GM19452 (cell line): ENCODE results near the gene FMN2.
A peak's percentile ranks its signal among the peaks of the same experiment; 100 is the strongest.
"Not testable (repeated sequence)": the region's sequence is repeated elsewhere in the genome, so short reads cannot be mapped to it uniquely, and the experiment has no call there.

Experiments used
- ATAC-seq: cut with Tn5 transposase; IDR thresholded peaks from one replicate; pipeline ENCODE4 v1.9.1; 2021; ENCODE audit not compliant: unreplicated experiment

The FMN2 gene

GRCh38 chr1:240136402-240136801 lies 44.7 kb downstream of the FMN2 start:
- no peak for ATAC-seq

- no peak for ATAC-seq
These were observed 47.2 kb downstream of the FMN2 start for GRCh38 chr1:240138867-240139266.

DNA sequence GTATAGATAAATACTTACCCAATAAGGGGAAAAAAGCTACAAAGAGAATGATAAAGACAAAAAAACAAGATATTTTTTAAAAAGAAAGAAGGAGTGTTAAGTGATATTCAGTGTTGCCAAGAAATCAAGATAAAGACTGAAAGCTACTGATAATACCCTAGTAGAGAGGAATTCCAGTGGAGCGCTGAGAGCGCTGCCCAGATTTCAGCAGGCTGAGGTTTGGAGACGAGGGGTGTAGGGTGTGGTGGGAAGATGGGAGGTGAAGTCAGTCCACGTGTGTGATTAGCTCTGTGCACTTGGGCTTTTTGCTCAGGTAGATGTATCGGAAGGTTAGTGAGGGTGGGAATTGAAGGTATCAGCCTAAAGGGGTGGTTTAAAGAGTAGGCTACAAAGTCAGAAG lies 47.8 kb downstream of the FMN2 start:
- ATAC-seq, result no peak

GRCh38 chr1:240145120-240145519 lies 53.4 kb downstream of the FMN2 start:
- ATAC-seq, result no peak

DNA sequence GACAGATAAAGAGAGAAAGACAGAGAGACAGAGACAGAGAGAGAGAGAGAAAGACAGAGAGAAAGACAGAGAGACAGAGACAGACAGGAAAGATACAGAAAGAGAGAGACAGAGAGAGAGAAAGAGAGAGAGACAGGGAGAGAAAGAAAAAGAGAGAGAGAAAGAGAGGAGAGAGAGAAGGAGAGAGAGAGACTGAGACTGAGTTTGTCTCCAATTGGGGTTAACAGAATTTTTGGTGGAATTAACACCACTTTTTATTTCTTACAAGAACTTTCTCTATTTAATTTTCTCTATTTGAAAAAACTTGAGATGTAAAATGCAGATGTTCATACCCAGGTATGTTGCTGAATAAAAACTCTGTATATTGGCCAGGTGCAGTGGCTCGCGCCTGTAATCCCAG lies 56.6 kb downstream of the FMN2 start:
- ATAC-seq, result no peak

DNA sequence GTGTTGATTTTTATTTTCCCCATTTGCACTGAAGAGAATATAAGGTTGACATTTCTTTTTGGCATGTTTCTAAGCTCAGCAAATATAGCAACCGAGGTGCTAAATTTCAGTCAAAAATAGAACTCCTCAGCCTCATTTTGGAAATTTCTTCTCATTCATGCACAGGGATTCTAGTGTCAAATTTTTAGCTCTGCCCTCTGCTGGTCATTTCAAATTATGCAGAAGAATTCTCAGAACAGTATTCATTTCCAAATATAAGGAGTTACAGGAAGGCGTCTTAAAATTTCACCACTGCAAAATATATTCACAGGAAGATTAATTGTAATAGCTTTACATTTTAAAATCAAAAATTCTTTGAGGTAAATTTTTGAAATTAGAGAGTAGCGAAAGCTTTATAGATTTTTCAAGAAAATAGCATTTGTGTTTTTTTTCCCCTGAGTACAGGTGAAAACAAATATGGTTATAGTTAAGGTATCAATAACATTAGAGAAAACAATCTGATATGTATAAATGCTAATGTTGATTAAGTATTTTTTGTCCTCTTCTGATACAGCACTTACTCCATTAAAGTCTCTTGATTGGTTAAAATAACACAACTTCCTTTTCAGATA lies 57.9 kb downstream of the FMN2 start:
- peak; percentile 55 for ATAC-seq

DNA sequence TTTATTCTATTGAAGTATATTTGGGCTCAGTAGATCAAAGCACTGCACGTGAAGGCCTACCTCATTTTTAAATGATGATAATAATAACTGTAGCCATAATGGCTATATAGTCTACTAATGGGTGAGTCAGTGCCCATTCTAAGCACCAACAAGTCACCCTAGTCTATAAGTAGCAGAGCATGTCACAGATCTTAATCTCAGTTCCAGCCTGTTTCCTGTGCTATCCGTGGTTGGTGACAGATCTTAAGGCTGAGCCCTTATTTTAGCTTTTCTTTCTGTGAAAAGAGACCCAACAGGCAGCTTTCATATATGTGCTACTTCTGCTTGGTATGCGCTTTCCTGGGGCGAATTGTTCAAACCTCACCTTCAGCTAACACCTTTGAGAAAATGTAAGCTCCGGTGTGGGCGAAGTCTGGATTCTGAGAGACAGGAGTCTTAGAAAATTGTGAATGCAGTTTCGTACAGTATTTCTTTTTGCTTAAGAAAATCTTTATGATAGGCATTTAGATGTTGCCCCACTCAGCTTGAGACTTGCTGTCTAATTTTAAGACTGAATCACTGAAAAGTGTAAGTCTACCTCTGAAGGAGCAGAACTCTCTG lies 59.6 kb downstream of the FMN2 start:
- ATAC-seq, result no peak

GRCh38 chr1:240152611-240153297 lies 61.1 kb downstream of the FMN2 start:
- no peak for ATAC-seq

DNA sequence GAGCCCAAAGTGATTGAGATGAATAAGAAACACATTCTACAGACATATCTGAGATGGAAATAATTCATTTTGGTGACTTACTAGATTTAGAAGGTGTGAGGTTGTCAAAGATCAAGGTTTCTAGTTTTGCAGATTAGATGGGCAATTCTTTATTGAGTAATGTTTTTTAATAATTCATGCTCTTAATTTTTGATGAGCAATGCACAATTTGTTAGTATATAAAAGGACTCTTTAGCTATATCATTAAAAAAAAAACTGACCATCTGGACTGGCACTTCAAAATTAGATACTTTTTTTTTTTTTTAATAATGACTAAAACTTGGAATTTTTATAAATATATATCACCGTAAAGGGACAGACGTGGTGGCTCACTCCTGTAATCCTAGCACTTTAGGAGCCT lies 63.9 kb downstream of the FMN2 start:
- no peak for ATAC-seq

GRCh38 chr1:240164742-240165141 lies 73.1 kb downstream of the FMN2 start:
- no peak for ATAC-seq

DNA sequence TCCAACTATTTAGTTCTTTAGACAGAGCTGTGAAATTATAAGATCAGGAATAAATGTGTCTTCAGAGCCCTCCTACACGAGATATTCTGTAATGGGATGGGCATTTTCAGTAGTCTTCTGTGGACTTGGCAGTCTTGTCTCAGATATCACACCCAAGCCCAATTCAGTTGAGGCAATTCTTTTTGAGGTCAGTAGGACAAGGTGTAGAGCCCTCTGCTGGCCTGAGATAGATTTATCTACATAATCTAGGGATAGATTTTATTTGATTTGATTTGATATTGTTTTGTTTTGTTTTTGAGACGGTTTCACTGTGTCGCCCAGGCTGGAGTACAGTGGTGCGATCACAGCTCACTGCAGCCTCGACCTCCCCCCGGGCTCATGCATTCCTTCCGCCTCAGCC lies 77.5 kb downstream of the FMN2 start:
- no peak for ATAC-seq

- no peak for ATAC-seq
These were observed 78.6 kb downstream of the FMN2 start for GRCh38 chr1:240170266-240170665.

DNA sequence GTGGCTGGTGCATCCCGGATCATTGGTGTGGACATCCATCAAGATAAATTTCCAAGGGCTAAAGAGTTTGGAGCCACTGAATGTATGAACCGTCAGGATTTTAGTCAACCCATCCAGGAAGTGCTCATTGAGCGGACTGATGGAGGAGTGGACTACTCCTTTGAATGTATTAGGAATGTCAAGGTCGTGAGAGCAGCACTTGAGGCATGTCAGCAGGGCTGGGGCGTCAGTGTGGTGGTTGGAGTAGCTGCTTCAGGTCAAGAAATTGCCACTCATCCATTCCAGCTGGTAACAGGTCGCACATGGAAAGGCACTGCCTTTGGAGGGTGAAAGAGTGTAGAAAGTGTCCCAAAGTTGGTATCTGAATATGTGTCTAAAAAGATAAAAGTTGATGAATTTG lies 79.1 kb downstream of the FMN2 start:
- ATAC-seq, result no peak

DNA sequence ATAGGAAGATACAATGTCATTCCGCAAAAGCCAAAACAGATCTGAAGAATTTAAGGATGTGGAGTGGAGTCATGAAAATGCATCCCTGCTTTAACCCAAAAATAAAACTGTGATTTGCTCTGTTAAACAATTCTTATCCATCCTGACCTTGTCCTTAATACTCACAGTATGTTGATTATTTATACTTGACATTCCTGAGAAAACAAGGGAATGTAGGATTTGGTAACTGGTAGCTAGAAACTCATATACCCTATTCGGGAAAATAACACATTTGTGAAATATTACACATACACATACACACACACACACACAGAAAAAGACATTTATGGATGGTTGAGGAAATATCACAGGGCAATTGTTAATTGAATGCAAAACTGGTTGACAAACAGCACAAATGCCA lies 80.2 kb downstream of the FMN2 start:
- ATAC-seq, result no peak

GRCh38 chr1:240173836-240174235 lies 82.2 kb downstream of the FMN2 start:
- no peak for ATAC-seq

DNA sequence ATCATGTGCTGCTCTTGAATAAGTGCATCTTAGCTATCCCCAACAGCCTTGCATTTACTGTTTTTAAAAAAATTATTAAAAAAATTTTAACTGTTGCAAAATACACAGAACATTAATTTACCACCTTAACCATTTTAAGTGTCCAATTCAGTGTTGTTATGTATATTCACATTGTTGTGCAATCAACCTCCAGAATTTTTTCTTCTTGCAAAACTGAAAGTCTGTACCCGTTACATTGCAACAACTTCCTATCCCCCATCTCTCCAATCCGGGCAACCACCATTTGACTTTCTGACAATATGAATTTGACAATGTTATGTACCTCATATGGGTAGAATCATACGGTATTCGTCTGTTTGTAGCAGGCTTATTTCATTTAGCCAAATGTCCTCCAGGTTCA lies 83.1 kb downstream of the FMN2 start:
- ATAC-seq, result no peak

DNA sequence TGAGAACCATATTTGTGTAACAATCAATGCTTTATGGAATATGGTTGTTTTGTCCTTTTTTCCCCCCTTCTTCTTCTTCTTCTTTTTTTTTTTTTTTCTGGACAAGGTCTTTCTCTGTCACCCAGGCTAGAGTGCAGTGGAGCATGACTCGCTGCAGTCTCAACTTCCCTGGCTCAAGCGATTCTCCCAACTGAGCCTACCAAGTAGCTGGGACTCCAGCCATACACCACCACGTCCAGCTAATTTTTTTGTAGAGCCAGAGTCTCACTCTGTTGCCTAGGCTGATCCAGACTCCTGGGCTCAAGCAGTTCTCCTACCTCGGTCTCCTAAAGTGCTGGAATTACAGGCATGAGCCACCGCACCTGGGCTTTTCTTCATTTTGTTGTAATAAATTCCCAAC lies 86.7 kb downstream of the FMN2 start:
- ATAC-seq, result no peak

DNA sequence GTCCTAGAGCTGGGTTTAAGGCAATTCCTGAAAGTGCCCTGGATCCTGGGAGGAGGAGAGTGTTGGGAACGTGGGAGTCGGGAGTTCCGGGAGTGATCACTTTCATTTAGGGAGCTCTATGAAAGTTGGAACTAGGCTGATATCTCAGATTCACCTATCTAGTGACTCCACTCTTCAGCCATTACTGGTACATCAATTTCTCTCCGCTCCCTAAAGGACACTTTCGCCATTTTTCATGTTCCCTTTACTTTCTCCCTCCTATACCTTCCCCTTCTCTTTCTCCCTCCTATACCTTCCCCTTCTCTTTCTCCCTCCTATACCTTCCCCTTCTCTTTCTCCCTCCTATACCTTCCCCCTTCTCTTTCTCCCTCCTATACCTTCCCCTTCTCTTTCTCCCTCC lies 93.0 kb downstream of the FMN2 start:
- not testable (repeated sequence) for ATAC-seq

GRCh38 chr1:240188139-240188538 lies 96.5 kb downstream of the FMN2 start:
- ATAC-seq, result no peak

DNA sequence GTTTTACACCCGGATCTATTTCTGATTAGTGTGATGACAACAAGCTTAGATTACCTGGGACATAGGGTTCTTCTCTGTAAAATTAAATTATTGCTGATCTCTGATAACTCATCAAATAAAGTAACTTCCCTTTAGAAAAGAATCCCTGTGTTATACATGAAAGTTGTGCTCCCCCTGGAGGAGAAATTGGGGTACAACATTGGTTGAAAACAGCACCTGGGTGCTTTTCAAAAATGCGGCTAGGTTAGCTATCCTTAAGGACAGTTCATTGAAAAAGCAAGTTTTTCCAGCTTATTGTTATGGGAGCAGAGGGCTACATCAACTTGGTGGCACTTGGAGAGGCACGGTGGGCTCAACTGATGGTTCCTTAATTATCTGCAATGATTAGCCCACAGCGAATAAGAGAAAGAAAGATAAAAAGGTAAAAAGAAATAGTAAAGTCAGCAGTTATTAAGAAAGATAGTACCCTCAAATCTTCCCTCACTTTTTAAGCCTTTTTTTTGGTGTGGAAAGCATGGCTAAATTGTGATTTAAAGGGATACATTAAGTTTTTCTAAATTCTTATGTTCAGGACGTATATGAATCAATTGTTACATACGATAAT lies 97.8 kb downstream of the FMN2 start:
- ATAC-seq, result peak; percentile 80

GRCh38 chr1:240190881-240191401 lies 99.3 kb downstream of the FMN2 start:
- ATAC-seq, result no peak

DNA sequence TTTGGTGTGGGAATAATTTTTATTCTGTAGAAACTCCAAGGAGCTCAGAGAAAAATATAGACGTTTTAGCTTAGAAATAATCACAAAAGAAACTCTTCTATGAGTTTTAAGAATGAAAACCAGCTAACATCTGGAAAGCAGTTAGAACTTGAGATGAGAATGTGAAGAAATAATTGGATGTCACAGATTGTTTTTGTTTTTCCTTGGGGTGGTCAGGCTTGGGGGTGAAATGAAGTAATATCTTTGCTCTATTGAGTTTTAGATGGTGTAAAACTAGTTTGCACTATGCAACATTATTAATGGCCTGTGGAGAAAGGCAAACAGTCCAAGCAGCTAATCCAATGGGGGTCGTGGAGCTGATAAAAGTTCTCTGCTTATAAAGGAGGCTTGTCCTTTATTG lies 101.2 kb downstream of the FMN2 start:
- no peak for ATAC-seq
